CD14-positive monocyte (primary cell): ENCODE results near the gene SDK1. TPM values are rescaled to one million over a fixed set of nuclear protein-coding genes. Genes with fewer than 3 reads are reported as not detected.

Experiments
- DNase-seq, 3 donors: peaks; one replicate each; pipeline ENCODE4 v3.0.0-alpha.2; 2011 to 2022
- H2AFZ ChIP-seq: 2 replicates; pipeline ENCODE4 v1.6.0; 2012; ENCODE audit warnings: mild to moderate bottlenecking, low read depth, low read length, inconsistent platforms; ENCODE audit not compliant: insufficient read depth, poor library complexity, severe bottlenecking
- H3K27ac ChIP-seq, 2 donors: 1 replicate in 1 of 2; 2 replicates in 1 of 2; pipeline ENCODE4 v1.5.1; 2012 to 2013; ENCODE audit warnings: low read length in 2 of 2, control low read depth in 1 of 2, inconsistent platforms in 1 of 2, low read depth in 1 of 2, mild to moderate bottlenecking in 1 of 2
- H3K27me3 ChIP-seq, 2 donors: one replicate each; pipeline versions ENCODE4 v1.6.0 to v1.6.1; 2011 to 2013; ENCODE audit warnings: low read length in 2 of 2; ENCODE audit not compliant: control insufficient read depth in 2 of 2, insufficient read depth in 2 of 2
- H3K36me3 ChIP-seq, 2 donors: replicated peaks in 1 of 2; 1 replicate in 1 of 2; 2 replicates in 1 of 2; pipeline versions ENCODE4 v1.5.1 to v1.6.1; 2012 to 2013; ENCODE audit warnings: low read length in 2 of 2, control low read depth in 1 of 2, inconsistent platforms in 1 of 2, mild to moderate bottlenecking in 1 of 2; ENCODE audit not compliant: insufficient read depth in 2 of 2, control insufficient read depth in 1 of 2
- H3K4me1 ChIP-seq, 2 donors: 1 replicate in 1 of 2; 2 replicates in 1 of 2; pipeline versions ENCODE4 v1.5.1 to v1.6.1; 2012 to 2013; ENCODE audit warnings: low read length in 2 of 2, control low read depth in 1 of 2, inconsistent platforms in 1 of 2, mild to moderate bottlenecking in 1 of 2, moderate library complexity in 1 of 2; ENCODE audit not compliant: insufficient read depth in 2 of 2, control insufficient read depth in 1 of 2
- H3K4me2 ChIP-seq: replicated peaks from 2 replicates; pipeline ENCODE3; 2012; ENCODE audit warnings: low read length, moderate library complexity, mild to moderate bottlenecking; ENCODE audit not compliant: poor library complexity, severe bottlenecking; ENCODE audit errors: extremely low read depth
- H3K4me3 ChIP-seq, 3 experiments: fragments of 200-600 bp in 1 of 3; sonication (generic) in 1 of 3; replicated peaks in 1 of 3; 1 replicate in 2 of 3; 2 replicates in 1 of 3; pipeline ENCODE4 v1.5.1; 2011 to 2013; ENCODE audit warnings: low read length in 3 of 3, mild to moderate bottlenecking in 3 of 3, control low read depth in 2 of 3, low read depth in 2 of 3, inconsistent platforms in 1 of 3, moderate library complexity in 1 of 3
- H3K79me2 ChIP-seq: 2 replicates; pipeline ENCODE4 v1.6.0; 2012; ENCODE audit warnings: mild to moderate bottlenecking, control low read depth, inconsistent platforms, low read length, moderate library complexity; ENCODE audit not compliant: insufficient read depth
- H3K9ac ChIP-seq: 2 replicates; pipeline ENCODE4 v1.6.0; 2017; ENCODE audit warnings: low read length, mild to moderate bottlenecking; ENCODE audit not compliant: insufficient read depth, poor library complexity, severe bottlenecking
- H3K9me3 ChIP-seq, 2 donors: replicated peaks in 1 of 2; 1 replicate in 1 of 2; 2 replicates in 1 of 2; pipeline versions ENCODE4 v1.5.1 to v1.6.1; 2012 to 2013; ENCODE audit warnings: low read length in 2 of 2, control low read depth in 1 of 2; ENCODE audit not compliant: control insufficient read depth in 1 of 2, insufficient read depth in 1 of 2
- H4K20me1 ChIP-seq: 2 replicates; pipeline ENCODE4 v1.6.0; 2012; ENCODE audit warnings: mild to moderate bottlenecking, low read length, control low read depth, moderate library complexity; ENCODE audit not compliant: insufficient read depth
- H3K27ac Mint-ChIP-seq, 7 donors: one replicate each; pipeline ENCODE4 v1.8.0; 2020; ENCODE audit warnings: mild to moderate bottlenecking in 7 of 7, mixed read lengths in 7 of 7, moderate library complexity in 6 of 7, inconsistent platforms in 2 of 7
- H3K27me3 Mint-ChIP-seq, 3 donors: one replicate each; pipeline ENCODE4 v1.8.0; 2021 to 2022; ENCODE audit warnings: low read depth in 3 of 3, mild to moderate bottlenecking in 3 of 3, mixed read lengths in 3 of 3, moderate library complexity in 3 of 3, inconsistent platforms in 1 of 3
- H3K36me3 Mint-ChIP-seq, 2 donors: one replicate each; pipeline ENCODE4 v1.8.0; 2020; ENCODE audit warnings: mixed read lengths in 2 of 2, inconsistent platforms in 1 of 2, mild to moderate bottlenecking in 1 of 2
- H3K4me1 Mint-ChIP-seq: one replicate; pipeline ENCODE4 v1.8.0; 2020; ENCODE audit warnings: mild to moderate bottlenecking, mixed read lengths
- H3K4me3 Mint-ChIP-seq, 2 donors: one replicate each; pipeline ENCODE4 v1.8.0; 2020; ENCODE audit warnings: mild to moderate bottlenecking in 2 of 2, mixed read lengths in 2 of 2, moderate library complexity in 1 of 2
- H3K9me3 Mint-ChIP-seq, 7 donors: one replicate each; pipeline ENCODE4 v1.8.0; 2020 to 2022; ENCODE audit warnings: mixed read lengths in 7 of 7, mild to moderate bottlenecking in 6 of 7, moderate library complexity in 6 of 7, inconsistent platforms in 2 of 7
- CTCF ChIP-seq: fragments of 200-600 bp; IDR thresholded peaks from one replicate; pipeline ENCODE4 v1.8.0; 2022; ENCODE audit warnings: antibody characterized with exemption, mild to moderate bottlenecking
- WGBS: methylation state at CpG from one replicate; pipeline ENCODE4 v1.1.5; 2013; ENCODE audit warnings: missing lambda C conversion rate; ENCODE audit not compliant: insufficient coverage; 5-methylcytosine and 5-hydroxymethylcytosine counted together
- intact Hi-C, 2 donors: fragments of 100-400 bp; cut with micrococcal nuclease; formaldehyde crosslinking; loops; one replicate each; pipeline versions ENCODE4 v1.15.0 to v1.15.1; 2023
- polyA plus RNA-seq, 3 donors: library from polyadenylated mRNA; depleted of rRNA in 1 of 3; unstranded in 2 of 3; stranded (reverse) in 1 of 3; fragments of 300-500 nt in 2 of 3; fragments of >200 nt in 1 of 3; fragmentation: Illumina TruSeq in 2 of 3; gene quantifications; 1 replicate in 2 of 3; 2 replicates in 1 of 3; pipeline ENCODE4 v1.2.3, GENCODE V29; 2012 to 2021

SDK1 gene
- polyA plus RNA-seq, 3 donors = 0.01 TPM; not detected in 2

DNA sequence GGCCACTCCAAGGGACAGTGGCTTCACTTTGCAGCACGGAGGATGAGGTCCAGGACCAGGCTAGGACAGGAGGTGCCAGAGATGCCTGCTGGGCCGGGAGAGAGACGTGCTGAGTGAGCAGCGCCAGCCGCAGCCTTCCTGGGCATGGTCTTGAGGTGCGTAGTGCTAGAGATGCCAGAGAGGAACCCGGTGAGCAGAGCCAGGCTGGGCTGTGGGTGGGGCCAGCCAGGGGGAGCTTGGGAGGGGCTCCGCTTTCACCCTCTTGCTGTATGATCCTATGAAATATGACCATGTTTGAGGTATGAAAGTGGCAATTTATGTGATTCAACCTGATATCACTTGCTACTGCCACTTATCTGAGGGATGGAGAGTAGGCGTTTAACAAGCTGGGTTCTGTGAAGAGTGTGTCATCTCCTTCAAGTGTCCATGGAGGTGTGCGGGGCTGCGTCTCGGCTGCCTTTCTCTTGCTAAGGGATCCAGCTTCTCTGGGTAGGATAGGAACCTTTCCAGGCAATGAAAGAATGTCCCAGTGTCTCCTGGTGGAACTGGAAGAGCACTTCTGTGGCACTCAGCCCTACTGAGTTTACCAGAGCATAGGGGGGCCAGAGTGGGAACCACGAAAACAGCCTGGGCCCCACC, 862.6 kb downstream of the SDK1 start:
- Histone ChIP-seq H3K4me1 (no peaks in the 10 kb centered on the region), H4K20me1 (no peaks in the 10 kb centered on the region), H3K4me2 (no peak overlapping the region), H3K9ac (no peak overlapping the region), H3K27ac (no peak overlapping the region), H2AFZ (no peak overlapping the region), H3K79me2 (no peaks in the 10 kb centered on the region), H3K36me3 (no peaks in the 10 kb centered on the region), H3K4me3 (no peak overlapping the region), H3K9me3 (no peaks in the 10 kb centered on the region), H3K27me3 (no peaks in the 10 kb centered on the region)
- DNase-seq = no peak
- no peak overlapping the region for H3K27ac Mint-ChIP-seq
- H3K4me3 Mint-ChIP-seq = no peak overlapping the region
- peaks cover 0 to 10% (median 4%) of the 10 kb centered on the region in 7 donors for H3K9me3 Mint-ChIP-seq
- peaks cover 0 to 5% (median 0%) of the 10 kb centered on the region in 3 donors for H3K27me3 Mint-ChIP-seq
- intact Hi-C loops = no loop called here
- no peaks in the 10 kb centered on the region for H3K4me1 Mint-ChIP-seq
- TF ChIP-seq CTCF = no peak
- H3K36me3 Mint-ChIP-seq = no peaks in the 10 kb centered on the region
- 95% methylated on average over 13 of the region's 13 CpGs for WGBS

DNA sequence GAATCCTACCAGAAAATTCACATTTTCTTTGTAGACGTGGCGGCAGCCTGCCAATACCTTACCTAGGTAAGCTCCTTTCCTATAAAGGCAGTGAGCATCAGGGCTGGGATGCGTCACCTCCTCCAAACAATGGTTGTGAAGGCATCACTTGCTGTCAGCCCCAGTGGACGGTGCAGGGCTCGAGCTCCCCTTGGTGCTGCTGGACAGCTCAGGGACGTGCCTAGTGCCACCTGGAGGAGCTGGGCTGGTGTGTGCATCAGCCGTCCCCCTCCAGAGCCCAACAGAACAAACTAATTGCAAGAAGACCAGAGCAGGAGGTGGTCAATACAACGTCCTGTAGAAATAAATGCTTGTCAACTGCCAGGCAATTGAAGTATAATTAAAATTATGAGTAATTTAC, 863.5 kb downstream of the SDK1 start:
- Histone ChIP-seq H3K36me3 (no peaks in the 10 kb centered on the region), H3K27ac (no peak overlapping the region), H3K9ac (no peak overlapping the region), H3K4me1 (no peaks in the 10 kb centered on the region), H3K9me3 (no peaks in the 10 kb centered on the region), H3K27me3 (no peaks in the 10 kb centered on the region), H2AFZ (no peak overlapping the region), H4K20me1 (no peaks in the 10 kb centered on the region), H3K4me2 (no peak overlapping the region), H3K4me3 (no peak overlapping the region), H3K79me2 (no peaks in the 10 kb centered on the region)
- intact Hi-C loops = no loop called here
- Mint-ChIP-seq H3K36me3 (no peaks in the 10 kb centered on the region), H3K27ac (peak overlapping the region in 1 of 7 donors; percentile 15), H3K4me3 (no peak overlapping the region), H3K9me3 (peaks cover 0 to 10% (median 4%) of the 10 kb centered on the region in 7 donors), H3K4me1 (no peaks in the 10 kb centered on the region), H3K27me3 (peaks cover 0 to 5% (median 0%) of the 10 kb centered on the region in 3 donors)
- 83% methylated on average over 1 of the region's 8 CpGs for WGBS
- DNase-seq = no peak
- TF ChIP-seq CTCF = no peak
